Measurements from ENCODE around the gene DKK3. TPM values are rescaled to one million over a fixed set of nuclear protein-coding genes. Genes with fewer than 3 reads are reported as not detected.

The DKK3 gene
- polyA plus RNA-seq, 1 of the 3 experiments (the other 2 are of a cell fraction): 1,174 TPM

- H3K9me3 ChIP-seq: no peaks in the 10 kb centered on the region
- ChIA-PET CTCF (interaction anchor here (0.7 kb wide), 1 partner anchor 111 kb away, joined by 3 read pairs; no protein-coding TSS in a partner anchor), POLR2A (no interaction called here)
- no peak overlapping the region for H3K4me3 ChIP-seq (ENCODE audit: low read depth in 2 of 2, low read length in 1 of 2)
- H3K9ac ChIP-seq: no peak overlapping the region
- no peaks in the 10 kb centered on the region for H3K9me2 ChIP-seq
- peaks cover 0 to 26% of the 10 kb centered on the region in 2 experiments; a peak in 1 of 4 replicates for H3K4me1 ChIP-seq (ENCODE audit: control insufficient read depth in 1 of 2, insufficient read depth in 2 of 2, low read depth in 1 of 2, low read length in 1 of 2)
- no peak overlapping the region for H3K4me2 ChIP-seq
- WGBS (ENCODE audit: low lambda C conversion rate): 90% methylated on average over 1 of the region's 1 CpG
- no peaks in the 10 kb centered on the region for H3K27me3 ChIP-seq (ENCODE audit: insufficient read depth)
- no peaks in the 10 kb centered on the region for H4K20me1 ChIP-seq (ENCODE audit: insufficient read depth)
- peaks cover 49 to 71% of the 10 kb centered on the region in 2 experiments for H3K36me3 ChIP-seq (replicated peaks in 1 of 2; ENCODE audit: control insufficient read depth in 1 of 2, insufficient read depth in 2 of 2, low read length in 1 of 2)
- TF ChIP-seq IRF3 (IDR thresholded peaks at IDR 0.05; ENCODE audit: low read depth, low read length) (no peak), NFIC (IDR thresholded peaks at IDR 0.05; ENCODE audit: borderline replicate concordance) (no peak), YY1 (IDR thresholded peaks at IDR 0.05; ENCODE audit: low read depth) (no peak), TAF1 (IDR thresholded peaks at IDR 0.05; ENCODE audit: borderline replicate concordance, low read depth, low read length) (no peak), USF2 (IDR thresholded peaks at IDR 0.05; ENCODE audit: borderline replicate concordance, low read depth, low read length) (no peak), MXI1 (IDR thresholded peaks at IDR 0.05; ENCODE audit: low read depth, low read length) (no peak), RFX5 (IDR thresholded peaks at IDR 0.05; ENCODE audit: low read length) (no peak), SMC3 (IDR thresholded peaks at IDR 0.05; ENCODE audit: low read depth, low read length) (no peak), FOSL2 (IDR thresholded peaks at IDR 0.05; ENCODE audit: borderline replicate concordance, low read depth) (no peak)
- DNase-seq: no peak
- H2AFZ ChIP-seq (ENCODE audit: low read depth): no peak overlapping the region
- H3F3A ChIP-seq (replicated peaks; ENCODE audit: insufficient read depth): peaks cover 62% of the 10 kb centered on the region
- H3K79me2 ChIP-seq (ENCODE audit: insufficient read depth): no peaks in the 10 kb centered on the region
- H3K27ac ChIP-seq (ENCODE audit: low read depth in 2 of 2, low read length in 1 of 2): peak overlapping the region; percentile 27 to 39
Observed at GRCh38 chr11:11960687-11961086, 47.7 kb downstream of the DKK3 start.

- TF ChIP-seq TAF1 (IDR thresholded peaks at IDR 0.05; ENCODE audit: borderline replicate concordance, low read depth, low read length): no peak
- no peak for TF ChIP-seq YY1 (IDR thresholded peaks at IDR 0.05; ENCODE audit: low read depth)
- TF ChIP-seq SIN3A (IDR thresholded peaks at IDR 0.05; ENCODE audit: borderline replicate concordance, low read depth, low read length): no peak
- no peak for TF ChIP-seq CHD2 (IDR thresholded peaks at IDR 0.05; ENCODE audit: low read length, partially characterized antibody)
- TF ChIP-seq CTCF (IDR thresholded peaks at IDR 0.05): no peak
- no peak for TF ChIP-seq ZBTB33 (IDR thresholded peaks at IDR 0.05; ENCODE audit: borderline replicate concordance, low read depth)
- TF ChIP-seq RAD21 (IDR thresholded peaks at IDR 0.05; ENCODE audit: low read length): no peak
- Histone ChIP-seq H2AFZ (ENCODE audit: low read depth) (no peak overlapping the region), H3K4me3 (ENCODE audit: low read depth in 2 of 2, low read length in 1 of 2) (no peak overlapping the region), H4K20me1 (ENCODE audit: insufficient read depth) (no peaks in the 10 kb centered on the region), H3F3A (replicated peaks; ENCODE audit: insufficient read depth) (peaks cover 73% of the 10 kb centered on the region), H3K9me3 (no peaks in the 10 kb centered on the region), H3K27me3 (ENCODE audit: insufficient read depth) (no peaks in the 10 kb centered on the region), H3K4me1 (ENCODE audit: control insufficient read depth in 1 of 2, insufficient read depth in 2 of 2, low read depth in 1 of 2, low read length in 1 of 2) (peaks cover 0 to 15% of the 10 kb centered on the region in 2 experiments; a peak in 1 of 4 replicates), H3K4me2 (no peak overlapping the region), H3K9me2 (no peaks in the 10 kb centered on the region), H3K79me2 (ENCODE audit: insufficient read depth) (no peaks in the 10 kb centered on the region), H3K9ac (no peak overlapping the region), H3K27ac (ENCODE audit: low read depth in 2 of 2, low read length in 1 of 2) (peak overlapping the region in 1 of 2 experiments; percentile 46; a peak in 2 of 4 replicates), H3K36me3 (replicated peaks in 1 of 2; ENCODE audit: control insufficient read depth in 1 of 2, insufficient read depth in 2 of 2, low read length in 1 of 2) (peaks cover 56 to 72% of the 10 kb centered on the region in 2 experiments)
- ChIA-PET POLR2A (no interaction called here), CTCF (interaction anchor here (1.6 kb wide), 1 partner anchor 12 kb away, joined by 5 read pairs; no protein-coding TSS in a partner anchor)
- no peak for DNase-seq
Observed at GRCh38 chr11:11959601-11960000, 48.8 kb downstream of the DKK3 start.
